Spleen (tissue), 11 donors: ENCODE results near the gene MGRN1. TPM values are rescaled to one million over a fixed set of nuclear protein-coding genes. Genes with fewer than 3 reads are reported as not detected.

ENCODE experiments used
- DNase-seq: peaks from one replicate; pipeline ENCODE4 v3.0.0-alpha.2; 2020
- H3K27ac ChIP-seq, 8 donors: fragments of 200-600 bp; sonication (generic) in 7 of 8; 1 replicate in 4 of 8; 2 replicates in 4 of 8; pipeline versions ENCODE4 v1.5.0 to v1.8.0; 2016 to 2021; ENCODE audit warnings: inconsistent platforms in 4 of 8, mild to moderate bottlenecking in 4 of 8, moderate library complexity in 1 of 8
- H3K27me3 ChIP-seq, 7 donors: fragments of 200-600 bp; sonication (generic) in 6 of 7; replicated peaks in 1 of 7; 1 replicate in 4 of 7; 2 replicates in 3 of 7; pipeline versions ENCODE4 v1.5.0 to v1.8.0; 2016 to 2021; ENCODE audit warnings: inconsistent platforms in 3 of 7, mild to moderate bottlenecking in 1 of 7
- H3K36me3 ChIP-seq, 6 donors: fragments of 200-600 bp; sonication (generic) in 5 of 6; 1 replicate in 4 of 6; 2 replicates in 2 of 6; pipeline versions ENCODE4 v1.5.0 to v1.8.0; 2016 to 2021; ENCODE audit warnings: inconsistent platforms in 2 of 6
- H3K4me1 ChIP-seq, 6 donors: fragments of 200-600 bp; sonication (generic) in 5 of 6; 1 replicate in 3 of 6; 2 replicates in 3 of 6; pipeline versions ENCODE4 v1.5.0 to v1.8.0; 2016 to 2021; ENCODE audit warnings: inconsistent platforms in 3 of 6
- H3K4me3 ChIP-seq, 8 donors: fragments of 200-600 bp; sonication (generic) in 7 of 8; 1 replicate in 4 of 8; 2 replicates in 4 of 8; pipeline versions ENCODE4 v1.5.0 to v1.8.0; 2016 to 2021; ENCODE audit warnings: inconsistent platforms in 4 of 8, mild to moderate bottlenecking in 4 of 8, moderate library complexity in 2 of 8
- H3K9me3 ChIP-seq, 8 donors: fragments of 200-600 bp; sonication (generic) in 7 of 8; 1 replicate in 4 of 8; 2 replicates in 4 of 8; pipeline versions ENCODE4 v1.5.0 to v1.8.0; 2016 to 2021; ENCODE audit warnings: inconsistent platforms in 4 of 8
- CTCF ChIP-seq, 11 experiments: fragments of 200-600 bp in 7 of 11; fragments of 450-650 bp in 4 of 11; sonication (generic) in 4 of 11; IDR thresholded peaks in 8 of 11; conservative IDR thresholded peaks in 3 of 11; 1 replicate in 7 of 11; 2 replicates in 4 of 11; pipeline versions ENCODE4 v1.4.0 to v1.8.0; 2016 to 2021; ENCODE audit warnings: antibody characterized with exemption in 11 of 11, inconsistent platforms in 4 of 11, mild to moderate bottlenecking in 1 of 11
- POLR2A ChIP-seq, 3 donors: fragments of 450-650 bp; IDR thresholded peaks; one replicate each; pipeline ENCODE4 v1.5.1; 2017; ENCODE audit warnings: antibody characterized with exemption in 3 of 3, mild to moderate bottlenecking in 1 of 3
- POLR2AphosphoS5 ChIP-seq, 3 donors: sonication (generic); formaldehyde crosslinking; IDR thresholded peaks; one replicate each; pipeline ENCODE4 v1.5.1; 2017; ENCODE audit warnings: antibody characterized with exemption in 3 of 3
- WGBS, 5 donors: extraction: QIAGEN DNeasy Blood & Tissue Kit in 3 of 5; methylation state at CpG; one replicate each; pipeline versions ENCODE4 v1.1.5 to v1.1.7; 2013 to 2018; 5-methylcytosine and 5-hydroxymethylcytosine counted together
- intact Hi-C: fragments of 100-400 bp; cut with DNase I; formaldehyde crosslinking; loops from one replicate; pipeline ENCODE4 v1.15.0; 2023; ENCODE audit warnings: low total_unique reads
- polyA plus RNA-seq, 3 donors: library from polyadenylated mRNA; stranded (reverse); fragments of 200-250 nt; gene quantifications; one replicate each; pipeline ENCODE4 v1.2.1, GENCODE V29; 2013
- total RNA-seq, 7 donors: library from RNA; depleted of rRNA in 3 of 7; stranded (reverse); fragments of >200 nt in 3 of 7; fragmentation: NEBNext Ultra II Directional in 4 of 7; extraction: Animal tissue kit (Norgen Biotek cat#: 25700) in 4 of 7; gene quantifications; one replicate each; pipeline versions ENCODE4 v1.1.0 to v1.2.1, GENCODE V29; 2016 to 2021
- donor health status: healthy with polysubstance abuse.
- donor health status: DM: no; HTN: no; CAD: no; lungs with moderate emphysema.
- donor health status: DM: no; HTN: no; CAD: no.
- donor health status: Bipolar disorder and iron deficiency.
- donor health status: healthy.
- donor health status: DM: no; HTN: no; CAD: no.
- donor health status: DM: yes; HTN: yes; CAD: no.

MGRN1 gene
- total and polyA plus RNA-seq, 10 donors, result 7.6 to 132 (median 75.1) TPM

- Histone ChIP-seq H3K27me3 (no peaks in the 10 kb centered on the region), H3K9me3 (no peaks in the 10 kb centered on the region), H3K4me1 (peaks cover 10 to 38% (median 29%) of the 10 kb centered on the region in 6 donors), H3K4me3 (no peak overlapping the region), H3K27ac (no peak overlapping the region), H3K36me3 (peaks cover 0 to 46% (median 26%) of the 10 kb centered on the region in 6 donors)
- intact Hi-C loops, result no loop called here
- 73 to 85% (median 77%) methylated on average over 8 of the region's 8 CpGs for whole genome bisulfite sequencing, 5 donors
- DNase-seq, result no peak
- TF ChIP-seq POLR2A (IDR thresholded peaks at IDR 0.05) (no peak), CTCF (IDR thresholded peaks at IDR 0.05 in 8 of 11, conservative IDR thresholded peaks at IDR 0.05 in 3 of 11) (no peak), POLR2AphosphoS5 (IDR thresholded peaks at IDR 0.05) (no peak)
Measured at GRCh38 chr16:4608704-4608980, 16.0 kb upstream of the MGRN1 start.

GRCh38 chr16:4609200-4610010 lies 15.2 kb upstream of the MGRN1 start:
- Histone ChIP-seq H3K9me3 (no peaks in the 10 kb centered on the region), H3K27ac (no peak overlapping the region), H3K36me3 (peaks cover 0 to 46% (median 26%) of the 10 kb centered on the region in 6 donors), H3K4me1 (peaks cover 13 to 42% (median 33%) of the 10 kb centered on the region in 6 donors), H3K27me3 (no peaks in the 10 kb centered on the region), H3K4me3 (no peak overlapping the region)
- intact Hi-C loops, result no loop called here
- WGBS, 5 donors, result 79 to 93% (median 87%) methylated on average over 34 to 45 of the region's 45 CpGs
- DNase-seq, result peak; percentile 72
- TF ChIP-seq POLR2A (IDR thresholded peaks at IDR 0.05) (no peak), POLR2AphosphoS5 (IDR thresholded peaks at IDR 0.05) (peak in 1 of 3 donors; percentile 31)

- no peak overlapping the region for H3K27ac ChIP-seq
- H3K4me1 ChIP-seq, result peaks cover 16 to 48% (median 39%) of the 10 kb centered on the region in 6 donors
- peak; percentile 69 for DNase-seq
- WGBS, 5 donors, result 80 to 91% (median 88%) methylated on average over 22 to 32 of the region's 32 CpGs
- intact Hi-C loops, result no loop called here
- H3K27me3 ChIP-seq, result no peaks in the 10 kb centered on the region
- no peaks in the 10 kb centered on the region for H3K9me3 ChIP-seq
- H3K4me3 ChIP-seq, result no peak overlapping the region
- peaks cover 0 to 46% (median 26%) of the 10 kb centered on the region in 6 donors for H3K36me3 ChIP-seq
- no peak for TF ChIP-seq POLR2A (IDR thresholded peaks at IDR 0.05)
- no peak for TF ChIP-seq CTCF (IDR thresholded peaks at IDR 0.05 in 8 of 11, conservative IDR thresholded peaks at IDR 0.05 in 3 of 11)
- no peak for TF ChIP-seq POLR2AphosphoS5 (IDR thresholded peaks at IDR 0.05)
Measured at GRCh38 chr16:4610011-4611005, 14.3 kb upstream of the MGRN1 start.

- no peak overlapping the region for H3K27ac ChIP-seq
- no peak overlapping the region for H3K4me3 ChIP-seq
- 80 to 93% (median 87%) methylated on average over 22 of the region's 22 CpGs for WGBS, 5 donors
- H3K36me3 ChIP-seq, result peaks cover 0 to 46% (median 26%) of the 10 kb centered on the region in 6 donors
- peak; percentile 73 for DNase-seq
- intact Hi-C loops, result no loop called here
- no peaks in the 10 kb centered on the region for H3K27me3 ChIP-seq
- peak in 1 of 3 donors; percentile 38 for TF ChIP-seq POLR2AphosphoS5 (IDR thresholded peaks at IDR 0.05)
- TF ChIP-seq POLR2A (IDR thresholded peaks at IDR 0.05), result no peak
- no peak for TF ChIP-seq CTCF (IDR thresholded peaks at IDR 0.05 in 8 of 11, conservative IDR thresholded peaks at IDR 0.05 in 3 of 11)
- H3K4me1 ChIP-seq, result peaks cover 23 to 58% (median 47%) of the 10 kb centered on the region in 6 donors
- H3K9me3 ChIP-seq, result no peaks in the 10 kb centered on the region
Measured at GRCh38 chr16:4611337-4612021, 13.1 kb upstream of the MGRN1 start.
